HG03457 (cell line): ENCODE measurements around the gene IL9.

ENCODE experiments used
- ATAC-seq: cut with Tn5 transposase; IDR thresholded peaks from one replicate; pipeline ENCODE4 v1.9.1; 2021; ENCODE audit warnings: moderate number of reproducible peaks; ENCODE audit not compliant: unreplicated experiment

The IL9 gene

GRCh38 chr5:135891791-135892190 lies 3.9 kb downstream of the IL9 start:
- ATAC-seq: no peak

DNA sequence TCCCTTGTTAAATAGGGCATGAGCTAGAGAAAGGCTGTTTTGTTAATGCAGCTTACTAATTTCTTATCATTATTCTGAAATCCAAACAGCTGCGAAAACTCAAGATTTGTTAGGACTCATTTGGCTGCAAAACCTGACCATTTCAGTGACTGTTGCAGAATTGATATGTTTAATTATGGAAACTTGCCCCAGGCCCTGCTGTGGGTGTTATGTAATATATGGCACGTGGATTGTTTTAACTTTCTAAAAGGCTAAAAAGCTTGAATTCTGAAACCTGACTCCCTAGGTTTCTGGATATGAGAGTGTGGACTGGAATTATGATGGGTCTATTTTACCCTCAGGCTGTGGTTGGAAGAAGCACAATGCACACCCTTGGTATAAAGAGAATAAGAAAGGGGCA lies 4.4 kb downstream of the IL9 start:
- ATAC-seq: no peak

- ATAC-seq: peak; percentile 81
These were observed 4.8 kb downstream of the IL9 start for GRCh38 chr5:135890867-135891266.

DNA sequence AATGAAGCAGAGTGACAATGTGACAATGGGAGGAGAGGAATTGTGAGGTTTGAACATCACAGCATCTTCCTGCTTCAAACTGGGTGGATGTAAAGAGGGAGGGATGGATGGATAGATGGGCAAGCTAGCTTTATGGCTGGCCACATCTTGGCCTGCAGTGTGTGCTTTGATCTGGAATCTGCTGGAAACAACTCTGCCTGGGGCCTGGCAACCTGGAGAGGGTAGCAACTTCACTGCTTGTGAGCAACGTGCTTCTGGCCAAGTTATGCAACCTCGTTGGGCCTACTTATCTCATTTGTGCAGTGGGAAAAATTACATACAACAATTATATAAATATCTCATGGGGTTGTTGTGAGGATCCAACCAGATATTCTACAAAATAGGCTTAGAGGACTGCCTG lies 5.3 kb downstream of the IL9 start:
- no peak for ATAC-seq

DNA sequence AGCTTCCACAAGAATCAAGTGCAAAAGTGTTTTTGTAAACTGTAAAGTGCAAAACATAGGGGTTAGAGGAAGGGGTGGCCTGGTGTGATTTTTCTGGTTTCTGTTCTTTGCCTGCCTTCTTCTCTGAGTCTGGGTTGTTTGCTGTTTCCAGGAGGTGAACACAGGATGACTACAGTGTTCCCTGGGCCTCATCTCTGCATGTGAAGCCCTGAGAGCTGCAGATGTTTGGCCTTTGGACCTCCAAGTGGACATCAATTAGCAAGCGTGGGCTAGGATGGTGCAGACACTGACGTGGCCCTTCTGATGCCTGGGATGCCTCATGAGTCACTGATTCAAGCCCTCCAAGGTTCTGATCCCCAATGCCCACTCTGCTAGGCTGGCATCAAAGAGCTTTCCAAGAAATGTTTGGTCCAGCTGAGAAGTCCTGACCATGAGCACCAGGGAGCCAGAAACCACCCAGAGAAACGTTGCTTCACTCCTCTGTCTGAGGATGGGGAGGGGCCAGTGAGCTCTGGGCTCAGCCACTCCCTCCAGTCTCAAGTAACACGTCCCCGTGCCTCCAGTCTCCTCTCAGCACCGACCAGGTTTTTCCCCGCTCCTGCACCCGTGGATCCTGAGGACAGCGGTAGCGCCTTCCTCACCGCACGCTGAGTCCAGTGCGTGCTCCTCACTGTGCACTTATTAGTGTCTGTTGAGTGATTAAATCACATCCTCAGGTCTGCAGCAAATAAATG lies 7.6 kb downstream of the IL9 start:
- no peak for ATAC-seq

DNA sequence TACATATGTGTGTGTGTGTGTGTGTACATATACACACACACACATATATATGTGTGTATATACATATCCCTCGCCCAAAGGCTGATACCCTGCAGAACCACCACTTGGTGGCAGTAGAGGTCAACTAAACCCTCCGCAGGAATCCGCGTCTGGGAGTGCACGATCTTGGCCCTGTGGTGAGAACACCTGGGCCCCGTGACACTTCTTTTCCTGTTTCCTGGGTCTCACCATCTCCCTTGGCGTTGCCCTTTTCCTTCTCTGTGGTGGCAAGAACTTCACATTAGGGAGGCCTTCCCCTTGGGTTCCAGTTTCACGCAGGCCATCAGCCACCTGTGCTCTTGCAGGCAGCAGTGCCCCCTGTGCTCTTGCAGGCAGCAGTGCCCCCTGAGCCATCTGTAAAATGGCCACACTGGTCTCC lies 8.2 kb downstream of the IL9 start:
- ATAC-seq: peak; percentile 74

DNA sequence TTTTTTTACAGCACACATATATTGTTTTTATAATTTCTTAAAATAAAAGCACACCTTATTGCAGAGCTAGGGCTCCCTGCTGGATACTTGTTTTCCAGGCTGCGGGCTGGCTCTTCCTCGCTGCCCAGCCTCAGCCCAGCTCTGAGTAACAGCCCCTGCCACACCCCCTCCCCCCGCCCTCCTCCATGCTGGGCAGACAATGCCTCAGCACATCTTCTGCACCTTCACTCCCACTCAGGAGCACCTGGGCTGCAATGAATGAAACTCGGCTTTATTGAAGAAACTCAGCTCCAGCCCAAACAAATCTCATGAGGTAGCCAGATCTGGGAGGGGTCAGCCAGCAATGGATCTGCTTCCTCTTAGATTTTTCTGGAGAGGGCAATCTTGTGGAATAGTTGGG lies 9.5 kb downstream of the IL9 start:
- no peak for ATAC-seq

DNA sequence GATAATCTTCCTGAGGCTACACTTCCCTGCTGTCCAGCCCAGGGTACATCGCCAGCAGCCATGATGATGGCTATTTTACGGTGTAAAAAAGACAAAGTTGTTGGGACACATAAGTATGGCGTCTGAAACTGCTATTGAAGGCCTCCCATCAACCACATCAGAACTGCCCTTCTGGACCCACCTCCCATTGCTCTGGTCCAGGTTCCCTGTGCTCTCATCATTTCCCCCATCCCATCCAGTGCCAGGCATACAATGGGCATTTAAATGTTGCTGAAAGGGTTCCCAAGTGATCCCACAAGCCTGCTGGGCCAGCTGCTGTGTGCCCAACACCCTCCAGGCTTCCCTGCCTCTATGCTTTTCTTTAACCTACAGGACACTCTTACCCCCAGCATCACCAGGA lies 10.6 kb downstream of the IL9 start:
- ATAC-seq: no peak

DNA sequence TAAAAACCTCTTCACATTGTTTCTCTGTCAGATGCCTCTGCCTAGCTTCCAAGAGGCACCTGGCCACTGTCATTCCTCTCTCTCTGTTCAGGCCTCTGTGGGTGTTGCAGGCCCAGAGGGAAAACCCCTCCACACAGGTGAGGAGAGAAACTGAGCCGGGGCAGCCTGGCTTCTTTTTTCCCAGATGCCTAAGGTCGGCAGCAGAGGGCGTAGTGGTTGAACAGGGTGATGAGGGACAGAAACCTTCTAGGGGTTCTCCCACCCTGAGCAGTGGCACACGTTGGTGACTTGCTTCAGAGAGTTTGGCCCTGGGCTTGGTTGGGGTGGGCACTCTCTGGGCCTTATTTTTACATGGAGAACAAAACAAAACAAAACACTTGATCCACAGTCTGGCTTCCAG lies 12.2 kb downstream of the IL9 start:
- no peak for ATAC-seq

DNA sequence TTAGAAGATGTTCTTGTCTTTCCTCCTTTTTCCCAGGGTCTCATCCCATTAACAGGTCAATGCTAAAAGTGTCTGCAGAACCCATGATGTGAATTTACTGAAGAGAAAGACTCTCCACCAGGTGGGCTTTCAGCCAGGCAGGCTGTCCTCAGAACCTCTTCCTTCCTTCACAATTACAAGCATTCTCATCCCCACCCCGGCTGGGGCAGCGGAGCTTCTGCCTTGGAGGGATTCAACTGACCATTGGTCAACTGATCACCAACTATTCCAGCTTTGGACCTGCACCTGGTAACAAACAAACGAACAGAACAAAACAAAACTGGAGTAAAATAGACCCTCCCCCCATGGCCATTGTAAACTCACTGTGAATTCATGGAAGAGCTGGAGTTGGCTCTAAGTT lies 12.6 kb downstream of the IL9 start:
- ATAC-seq: no peak

- ATAC-seq: no peak
These were observed 13.8 kb downstream of the IL9 start for GRCh38 chr5:135881819-135882218.

DNA sequence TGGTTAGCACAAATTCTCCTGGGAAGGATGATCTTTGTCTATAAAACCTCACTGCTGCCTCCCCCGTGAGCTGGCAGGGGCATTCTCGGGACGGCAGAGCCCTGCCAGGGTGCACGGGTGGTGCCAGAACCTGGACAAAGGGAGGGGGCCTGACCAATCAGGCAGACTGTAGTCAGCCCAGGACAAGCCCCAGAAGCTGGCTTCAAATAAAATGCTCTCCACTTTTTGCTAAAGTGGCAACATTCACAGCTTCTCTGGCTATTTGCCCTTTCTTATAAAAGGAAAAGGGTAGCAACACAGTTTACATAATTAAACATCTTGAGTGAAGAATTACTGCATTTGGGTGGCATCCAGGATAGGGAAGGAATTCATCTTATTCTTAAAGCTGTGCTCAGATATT lies 14.4 kb downstream of the IL9 start:
- ATAC-seq: no peak

DNA sequence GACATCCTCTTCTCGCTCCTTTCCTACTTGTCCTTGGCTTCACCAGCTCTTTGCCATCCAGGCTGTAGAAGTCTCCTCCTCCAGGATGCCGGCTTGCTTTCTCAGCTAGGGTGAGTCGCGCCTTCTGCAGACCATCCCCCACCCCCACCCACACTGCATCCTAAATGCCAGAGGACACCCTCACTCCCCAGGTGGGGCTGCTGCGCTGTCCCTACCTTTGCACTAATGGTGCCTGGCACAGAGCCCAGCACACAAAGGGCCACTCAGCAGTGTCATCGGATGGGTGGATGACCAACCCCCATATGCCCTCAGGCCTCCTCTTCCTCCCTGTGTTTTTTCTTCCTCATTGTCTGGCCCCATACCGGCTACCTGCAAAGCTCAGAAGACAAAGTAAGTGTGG lies 14.8 kb downstream of the IL9 start:
- no peak for ATAC-seq

DNA sequence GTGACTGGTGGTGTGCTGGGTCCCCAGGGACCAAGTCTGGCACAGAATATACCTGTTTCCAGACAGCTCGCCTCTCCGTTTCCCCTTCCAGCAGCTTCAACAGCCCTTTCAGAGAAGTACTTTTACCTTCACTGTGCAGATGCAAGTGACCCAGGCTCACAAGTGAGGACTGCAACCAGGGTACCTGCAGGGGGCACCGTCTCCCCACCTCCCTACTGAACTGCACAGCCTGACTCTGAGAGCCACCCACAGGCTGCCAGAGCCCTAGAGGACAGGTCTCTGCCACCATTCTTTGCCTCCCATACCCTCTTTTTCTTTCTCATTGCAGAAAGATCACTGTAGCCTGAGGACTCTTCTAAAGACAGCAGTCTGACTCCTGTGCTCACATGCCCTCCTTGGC lies 15.4 kb downstream of the IL9 start:
- ATAC-seq: no peak

- no peak for ATAC-seq
These were observed 16.1 kb downstream of the IL9 start for GRCh38 chr5:135879591-135879990.

- ATAC-seq: no peak
These were observed 17.5 kb downstream of the IL9 start for GRCh38 chr5:135878156-135878620.

DNA sequence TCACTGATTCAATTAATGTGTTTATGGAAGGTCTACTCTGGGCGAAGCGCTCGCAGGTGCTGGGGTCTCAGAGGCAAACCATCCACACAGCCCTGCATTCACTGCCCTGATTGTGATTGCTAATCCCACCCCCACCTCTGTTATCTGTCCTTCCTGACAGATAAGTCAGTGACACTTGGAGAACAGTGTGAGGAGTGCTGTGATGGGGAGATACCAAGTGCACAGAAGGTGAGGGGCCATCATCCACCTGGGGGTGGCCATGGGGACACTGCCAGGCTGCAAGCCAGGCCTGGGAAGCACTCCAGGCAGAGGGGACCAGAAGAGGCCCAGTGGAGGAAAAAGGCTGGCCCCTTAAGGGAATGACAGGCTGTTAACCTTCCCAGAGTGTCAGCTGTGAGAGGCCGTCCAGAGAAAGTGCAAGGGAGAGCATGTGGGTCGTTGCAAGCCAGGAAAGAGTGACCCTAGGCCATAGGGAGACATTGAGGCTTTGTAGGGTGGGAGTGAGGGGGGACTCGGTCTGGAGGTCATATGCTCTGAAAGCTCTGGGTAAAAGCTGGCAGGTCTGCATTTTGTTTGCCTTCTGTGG lies 18.0 kb downstream of the IL9 start:
- ATAC-seq: no peak

DNA sequence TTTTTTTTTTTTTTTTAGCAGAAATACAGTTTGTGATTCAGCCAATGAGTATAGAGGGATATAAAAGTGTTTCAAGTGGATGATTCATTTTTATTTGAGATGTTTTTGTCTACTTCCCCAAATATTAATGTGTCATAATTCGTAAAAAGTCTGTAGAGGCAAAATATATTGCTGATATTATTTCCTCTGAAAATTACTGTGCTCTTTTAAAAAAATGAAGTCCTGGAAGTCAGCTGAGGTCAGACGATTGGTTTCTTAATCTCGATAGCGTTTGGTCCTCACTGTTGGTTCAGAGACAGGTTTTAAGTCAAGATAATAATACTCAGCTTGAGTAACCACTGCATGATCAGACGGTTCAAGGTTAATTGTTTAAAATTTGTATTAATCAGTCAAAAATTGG lies 19.5 kb downstream of the IL9 start:
- ATAC-seq: no peak

GRCh38 chr5:135875567-135875966 lies 20.1 kb downstream of the IL9 start:
- ATAC-seq: no peak

- no peak for ATAC-seq
These were observed 21.2 kb downstream of the IL9 start for GRCh38 chr5:135874461-135874860.

DNA sequence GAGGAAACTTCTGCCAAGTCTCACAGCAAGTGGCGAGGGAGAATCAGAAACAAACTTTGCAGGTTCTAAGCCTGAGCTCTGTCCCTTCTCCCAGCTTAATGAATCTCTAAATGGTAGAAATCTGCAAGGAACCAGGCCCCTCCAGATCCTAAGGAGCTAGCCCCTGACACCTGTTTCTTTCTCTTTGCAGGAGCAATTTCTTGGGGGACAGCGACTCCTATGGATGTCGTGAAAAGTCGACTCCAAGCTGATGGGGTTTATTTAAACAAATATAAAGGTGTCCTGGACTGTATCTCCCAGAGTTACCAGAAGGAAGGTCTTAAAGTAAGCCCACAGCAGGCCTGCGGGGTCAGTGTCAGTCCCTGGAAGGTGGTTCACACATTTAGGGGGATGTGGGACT lies 21.8 kb downstream of the IL9 start:
- no peak for ATAC-seq

DNA sequence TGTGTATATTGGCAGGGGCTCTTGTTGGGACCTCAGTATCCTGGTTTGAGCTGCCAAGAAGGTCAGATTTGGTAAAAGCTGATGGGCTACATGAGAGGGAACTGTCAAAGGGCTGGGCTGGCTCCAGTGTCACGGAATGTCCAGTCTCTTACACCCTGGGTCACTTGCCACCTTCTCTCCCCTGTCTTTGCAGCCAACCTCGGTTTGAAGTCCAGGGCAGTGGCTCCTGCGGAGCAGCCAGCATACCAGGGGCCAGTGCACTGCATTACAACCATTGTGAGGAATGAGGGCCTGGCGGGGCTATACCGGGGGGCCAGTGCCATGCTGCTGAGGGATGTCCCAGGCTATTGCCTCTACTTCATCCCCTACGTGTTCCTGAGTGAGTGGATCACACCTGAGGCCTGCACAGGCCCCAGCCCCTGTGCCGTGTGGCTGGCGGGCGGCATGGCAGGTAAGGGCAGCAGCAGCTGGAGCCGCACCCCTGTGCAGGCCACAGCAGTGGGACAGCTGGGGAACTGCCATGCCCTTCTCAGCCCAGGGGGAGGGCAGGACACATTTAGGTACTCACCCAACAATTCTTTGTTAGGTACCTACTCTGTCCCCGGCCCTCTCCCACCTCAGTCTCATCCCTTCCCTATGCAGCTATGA lies 24.2 kb downstream of the IL9 start:
- ATAC-seq: no peak
